Stomach (tissue), 4 donors: Measurements from ENCODE around the gene BRD9.

Source experiments
- POLR2A ChIP-seq, 4 donors: fragments of 450-650 bp; IDR thresholded peaks; one replicate each; pipeline ENCODE4 v1.6.1; 2016; ENCODE audit warnings: antibody characterized with exemption in 4 of 4, control low read depth in 2 of 4, mild to moderate bottlenecking in 1 of 4, moderate library complexity in 1 of 4
- POLR2AphosphoS5 ChIP-seq, 3 donors: sonication (generic); formaldehyde crosslinking; IDR thresholded peaks; one replicate each; pipeline ENCODE4 v1.6.1; 2016; ENCODE audit warnings: antibody characterized with exemption in 3 of 3
- TF ChIP-seq, protein P1 (sequence below), 7 experiments: fragments of 450-650 bp in 4 of 7; fragments of 200-600 bp in 3 of 7; sonication (generic) in 3 of 7; IDR thresholded peaks; one replicate each; pipeline ENCODE4 v1.5.1; 2016 to 2019; ENCODE audit warnings: antibody characterized with exemption in 7 of 7, control low read depth in 2 of 7, mild to moderate bottlenecking in 1 of 7

DNA sequence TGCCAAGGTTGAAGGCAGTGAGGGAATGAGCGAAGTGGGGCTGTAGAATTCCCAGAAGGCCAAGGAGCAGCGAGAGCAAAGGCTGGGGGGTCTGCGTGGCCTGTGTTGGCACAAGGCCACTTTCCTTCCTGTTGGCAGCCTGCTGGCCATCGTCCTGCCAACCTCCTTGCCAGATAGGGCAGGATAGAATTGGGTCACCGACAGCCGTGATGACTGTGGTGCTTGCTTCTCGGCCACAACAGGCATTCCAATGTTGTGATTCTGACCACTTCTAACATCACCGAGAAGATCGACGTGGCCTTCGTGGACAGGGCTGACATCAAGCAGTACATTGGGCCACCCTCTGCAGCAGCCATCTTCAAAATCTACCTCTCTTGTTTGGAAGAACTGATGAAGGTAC lies 19.0 kb upstream of the BRD9 start:
- no peak for TF ChIP-seq POLR2A (IDR thresholded peaks at IDR 0.05)
- TF ChIP-seq POLR2AphosphoS5 (IDR thresholded peaks at IDR 0.05) = no peak
- TF ChIP-seq, protein P1, sequence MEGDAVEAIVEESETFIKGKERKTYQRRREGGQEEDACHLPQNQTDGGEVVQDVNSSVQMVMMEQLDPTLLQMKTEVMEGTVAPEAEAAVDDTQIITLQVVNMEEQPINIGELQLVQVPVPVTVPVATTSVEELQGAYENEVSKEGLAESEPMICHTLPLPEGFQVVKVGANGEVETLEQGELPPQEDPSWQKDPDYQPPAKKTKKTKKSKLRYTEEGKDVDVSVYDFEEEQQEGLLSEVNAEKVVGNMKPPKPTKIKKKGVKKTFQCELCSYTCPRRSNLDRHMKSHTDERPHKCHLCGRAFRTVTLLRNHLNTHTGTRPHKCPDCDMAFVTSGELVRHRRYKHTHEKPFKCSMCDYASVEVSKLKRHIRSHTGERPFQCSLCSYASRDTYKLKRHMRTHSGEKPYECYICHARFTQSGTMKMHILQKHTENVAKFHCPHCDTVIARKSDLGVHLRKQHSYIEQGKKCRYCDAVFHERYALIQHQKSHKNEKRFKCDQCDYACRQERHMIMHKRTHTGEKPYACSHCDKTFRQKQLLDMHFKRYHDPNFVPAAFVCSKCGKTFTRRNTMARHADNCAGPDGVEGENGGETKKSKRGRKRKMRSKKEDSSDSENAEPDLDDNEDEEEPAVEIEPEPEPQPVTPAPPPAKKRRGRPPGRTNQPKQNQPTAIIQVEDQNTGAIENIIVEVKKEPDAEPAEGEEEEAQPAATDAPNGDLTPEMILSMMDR (IDR thresholded peaks at IDR 0.05) = no peak
